Measurements from ENCODE around the gene MYZAP. TPM values are rescaled to one million over a fixed set of nuclear protein-coding genes. Genes with fewer than 3 reads are reported as not detected.

MYZAP gene
- total and polyA plus RNA-seq, 2 of the 4 experiments (the other 2 are of a cell fraction): not detected

DNA sequence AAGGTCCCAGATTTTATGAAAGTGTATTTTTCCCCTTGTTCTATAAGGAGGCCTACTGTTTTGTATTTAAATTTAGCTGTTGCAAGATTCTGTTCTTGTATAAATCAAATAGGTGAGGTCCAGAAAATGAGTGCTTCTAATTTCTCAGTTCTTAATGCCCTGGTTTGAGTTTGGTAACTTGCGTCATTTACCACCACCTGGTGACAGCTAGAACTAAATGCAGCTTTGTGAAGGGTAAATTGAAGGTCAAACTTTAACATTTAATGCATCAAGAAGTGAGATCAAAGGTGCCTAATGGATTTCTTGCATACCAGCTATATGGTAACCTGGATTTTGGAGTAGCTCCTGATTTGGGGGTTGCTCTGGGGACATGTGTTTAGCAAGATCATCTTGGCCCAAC, 64.1 kb downstream of the MYZAP start:
- CTCF ChIA-PET: interaction anchor here (1.3 to 1.4 kb wide), 2 partner anchors 9 to 10 kb away, joined by 3 to 7 read pairs; no protein-coding TSS in a partner anchor
- H3K18ac ChIP-seq (ENCODE audit: low read depth, low read length): no peak overlapping the region
- dilution Hi-C loops (cut with HindIII; ENCODE audit: low sequenced_read_pairs, unreplicated experiment): no loop called here

More for the DNA sequence above, 64.1 kb downstream of the MYZAP start:
- no peak overlapping the region for H3K4me3 ChIP-seq (ENCODE audit: insufficient read depth, low read depth, low read length)
- in situ Hi-C loops (cut with MboI; ENCODE audit: low sequenced_read_pairs): no loop called here
- no peak overlapping the region for H3K14ac ChIP-seq (replicated peaks; ENCODE audit: low read depth, low read length)
- no peak for ATAC-seq (ENCODE audit: low read depth)
- H3K4ac ChIP-seq (ENCODE audit: low read depth, low read length): no peak overlapping the region
- no TSS peak for BruUV-seq (replicated peaks)
- H2BK20ac ChIP-seq (ENCODE audit: low read depth, low read length): no peak overlapping the region
- no peak overlapping the region for H3K9ac ChIP-seq (ENCODE audit: low read depth, low read length)
- no peak overlapping the region for H2BK15ac ChIP-seq (ENCODE audit: low read depth, low read length)
- H4K5ac ChIP-seq (ENCODE audit: low read depth, low read length): no peak overlapping the region
- H2BK5ac ChIP-seq (ENCODE audit: low read depth, low read length, poor library complexity, severe bottlenecking): no peak overlapping the region
- no peaks in the 10 kb centered on the region for H3K4me1 ChIP-seq (ENCODE audit: control insufficient read depth, insufficient read depth, low read length)
- no peak overlapping the region for H3K27ac ChIP-seq (ENCODE audit: insufficient read depth, low read length)
- no peak for DNase-seq
- H4K8ac ChIP-seq (ENCODE audit: low read depth in 2 of 2, low read length in 2 of 2): no peak overlapping the region
- no peaks in the 10 kb centered on the region for H4K20me1 ChIP-seq (ENCODE audit: insufficient read depth, low read length)
- no peak overlapping the region for H4K91ac ChIP-seq (ENCODE audit: insufficient read depth, low read depth, low read length)
- H3K56ac ChIP-seq (ENCODE audit: extremely low read depth, insufficient read depth, low read length): no peak overlapping the region
- no peak overlapping the region for H3K4me2 ChIP-seq (ENCODE audit: low read depth, low read length)
- H3K79me1 ChIP-seq (ENCODE audit: low read depth in 1 of 2, low read length in 2 of 2): no peaks in the 10 kb centered on the region
- H3K9me3 ChIP-seq (ENCODE audit: control insufficient read depth, insufficient read depth, low read length): no peaks in the 10 kb centered on the region
- no peaks in the 10 kb centered on the region for H3K36me3 ChIP-seq (ENCODE audit: control insufficient read depth, insufficient read depth, low read length)
- no peak overlapping the region for H2AK5ac ChIP-seq (ENCODE audit: low read depth, low read length)
- POLR2A ChIA-PET (ENCODE audit: unreplicated experiment): no interaction called here
- no peak overlapping the region for H2AFZ ChIP-seq (replicated peaks; ENCODE audit: low read length, poor library complexity)
- H3K9me1 ChIP-seq (ENCODE audit: insufficient read depth, low read length): no peaks in the 10 kb centered on the region
- peaks cover 4% of the 10 kb centered on the region for H3K27me3 ChIP-seq (ENCODE audit: control insufficient read depth, insufficient read depth, low read length)
- H2BK120ac ChIP-seq (ENCODE audit: low read depth, low read length): no peak overlapping the region
- no peak for TF ChIP-seq RFX5 (IDR thresholded peaks at IDR 0.05; ENCODE audit: low read depth, low read length)
- no peak for TF ChIP-seq CEBPB (IDR thresholded peaks at IDR 0.05; ENCODE audit: low read depth, low read length)
- no peak for TF ChIP-seq SMC3 (IDR thresholded peaks at IDR 0.05; ENCODE audit: low read depth, low read length)
- TF ChIP-seq CHD1 (IDR thresholded peaks at IDR 0.05; ENCODE audit: low read depth, low read length): no peak
- TF ChIP-seq NFE2L2 (IDR thresholded peaks at IDR 0.05; ENCODE audit: low read depth, low read length): no peak
- TF ChIP-seq MXI1 (IDR thresholded peaks at IDR 0.05; ENCODE audit: borderline replicate concordance, low read depth, low read length): no peak
- TF ChIP-seq BHLHE40 (IDR thresholded peaks at IDR 0.05; ENCODE audit: low read depth, low read length): no peak
- TF ChIP-seq RCOR1 (IDR thresholded peaks at IDR 0.05; ENCODE audit: insufficient replicate concordance, low read length): no peak
- TF ChIP-seq, protein P1, sequence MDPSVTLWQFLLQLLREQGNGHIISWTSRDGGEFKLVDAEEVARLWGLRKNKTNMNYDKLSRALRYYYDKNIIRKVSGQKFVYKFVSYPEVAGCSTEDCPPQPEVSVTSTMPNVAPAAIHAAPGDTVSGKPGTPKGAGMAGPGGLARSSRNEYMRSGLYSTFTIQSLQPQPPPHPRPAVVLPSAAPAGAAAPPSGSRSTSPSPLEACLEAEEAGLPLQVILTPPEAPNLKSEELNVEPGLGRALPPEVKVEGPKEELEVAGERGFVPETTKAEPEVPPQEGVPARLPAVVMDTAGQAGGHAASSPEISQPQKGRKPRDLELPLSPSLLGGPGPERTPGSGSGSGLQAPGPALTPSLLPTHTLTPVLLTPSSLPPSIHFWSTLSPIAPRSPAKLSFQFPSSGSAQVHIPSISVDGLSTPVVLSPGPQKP (IDR thresholded peaks at IDR 0.05; ENCODE audit: borderline replicate concordance, low read depth, low read length): no peak
- TF ChIP-seq, protein P2, sequence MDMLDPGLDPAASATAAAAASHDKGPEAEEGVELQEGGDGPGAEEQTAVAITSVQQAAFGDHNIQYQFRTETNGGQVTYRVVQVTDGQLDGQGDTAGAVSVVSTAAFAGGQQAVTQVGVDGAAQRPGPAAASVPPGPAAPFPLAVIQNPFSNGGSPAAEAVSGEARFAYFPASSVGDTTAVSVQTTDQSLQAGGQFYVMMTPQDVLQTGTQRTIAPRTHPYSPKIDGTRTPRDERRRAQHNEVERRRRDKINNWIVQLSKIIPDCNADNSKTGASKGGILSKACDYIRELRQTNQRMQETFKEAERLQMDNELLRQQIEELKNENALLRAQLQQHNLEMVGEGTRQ (IDR thresholded peaks at IDR 0.05; ENCODE audit: low read depth, low read length): no peak
- no peak for TF ChIP-seq RAD21 (IDR thresholded peaks at IDR 0.05; ENCODE audit: low read length)
- no peak overlapping the region for H3K23ac ChIP-seq (ENCODE audit: low read depth, low read length)
- WGBS, 2 experiments (ENCODE audit: extremely low coverage in 2 of 2, insufficient read length in 1 of 2): no CpG with 5 or more reads among the region's 1 CpG
- intact Hi-C loops (cut with micrococcal nuclease): no loop called here
- no peak overlapping the region for H2AK9ac ChIP-seq (replicated peaks; ENCODE audit: low read depth, low read length, poor library complexity)
